ENCODE results near the gene CXorf58. TPM values are rescaled to one million over a fixed set of nuclear protein-coding genes. Genes with fewer than 3 reads are reported as not detected.
A peak's percentile ranks its signal among the peaks of the same experiment; 100 is the strongest.

CXorf58 gene
- total RNA-seq, 2 donors from 2014 or later = not detected

DNA sequence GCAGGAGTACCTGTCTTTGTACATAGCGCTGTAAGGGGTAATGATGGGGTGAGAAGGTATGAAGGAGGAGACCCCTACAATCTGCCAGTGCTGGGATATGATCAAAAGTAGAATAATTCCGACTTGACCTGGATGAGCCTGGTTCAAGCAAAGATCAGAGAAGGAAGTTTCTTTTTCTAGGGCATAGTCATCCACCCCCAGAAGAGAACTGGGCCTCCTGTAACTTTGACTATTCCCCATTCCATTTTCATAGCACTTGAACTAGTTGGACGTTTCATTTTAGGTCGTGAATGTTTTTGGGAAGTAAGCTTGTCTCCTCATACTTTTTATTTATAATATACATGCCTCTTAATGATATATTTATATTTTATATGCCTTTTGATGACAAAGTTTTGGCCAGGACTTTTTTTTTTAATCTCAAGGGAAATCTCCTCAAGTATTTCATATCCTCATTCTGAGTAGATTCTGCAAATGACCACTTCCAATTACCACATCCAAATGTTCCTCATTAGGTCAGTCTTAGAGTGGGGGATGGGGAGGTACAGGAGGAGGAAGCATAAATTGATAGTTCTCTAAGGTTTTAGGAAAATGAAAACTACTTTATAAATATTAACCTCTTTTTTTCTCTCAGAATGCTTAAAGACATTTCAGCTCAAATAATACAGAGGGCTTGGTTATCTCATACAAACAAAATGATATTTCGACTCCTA, 3.5 kb downstream of the CXorf58 start:
- Mint-ChIP-seq H3K4me3 (no peak overlapping the region), H3K27me3 (ENCODE audit: insufficient read depth) (no peaks in the 10 kb centered on the region), H3K9me3 (no peaks in the 10 kb centered on the region), H3K36me3 (ENCODE audit: low read depth) (no peaks in the 10 kb centered on the region), H3K27ac (no peak overlapping the region), H3K4me1 (peaks cover 8% of the 10 kb centered on the region)
- WGBS, 2 experiments (ENCODE audit: insufficient coverage in 1 of 2, insufficient read length in 1 of 2) = 89% methylated on average over 3 of the region's 5 CpGs; no CpG with 5 or more reads in 1 of the 2 experiments
- no peak overlapping the region for H3K9ac ChIP-seq (ENCODE audit: extremely low read depth, low read length, poor library complexity, severe bottlenecking)
- H3K9me3 ChIP-seq (ENCODE audit: control insufficient read depth, low read length) = no peaks in the 10 kb centered on the region
- H3K27ac ChIP-seq (ENCODE audit: low read depth, low read length) = no peak overlapping the region
- no peaks in the 10 kb centered on the region for H3K4me1 ChIP-seq (ENCODE audit: control insufficient read depth, insufficient read depth, low read length)
- no peak overlapping the region for H3K4me3 ChIP-seq (ENCODE audit: low read length)
- H3K27me3 ChIP-seq (ENCODE audit: control insufficient read depth, insufficient read depth, low read length, poor library complexity, severe bottlenecking) = no peaks in the 10 kb centered on the region
- no peaks in the 10 kb centered on the region for H3K36me3 ChIP-seq (ENCODE audit: control insufficient read depth, insufficient read depth, low read length)
- DNase-seq = no peak
- TF ChIP-seq, protein P1, sequence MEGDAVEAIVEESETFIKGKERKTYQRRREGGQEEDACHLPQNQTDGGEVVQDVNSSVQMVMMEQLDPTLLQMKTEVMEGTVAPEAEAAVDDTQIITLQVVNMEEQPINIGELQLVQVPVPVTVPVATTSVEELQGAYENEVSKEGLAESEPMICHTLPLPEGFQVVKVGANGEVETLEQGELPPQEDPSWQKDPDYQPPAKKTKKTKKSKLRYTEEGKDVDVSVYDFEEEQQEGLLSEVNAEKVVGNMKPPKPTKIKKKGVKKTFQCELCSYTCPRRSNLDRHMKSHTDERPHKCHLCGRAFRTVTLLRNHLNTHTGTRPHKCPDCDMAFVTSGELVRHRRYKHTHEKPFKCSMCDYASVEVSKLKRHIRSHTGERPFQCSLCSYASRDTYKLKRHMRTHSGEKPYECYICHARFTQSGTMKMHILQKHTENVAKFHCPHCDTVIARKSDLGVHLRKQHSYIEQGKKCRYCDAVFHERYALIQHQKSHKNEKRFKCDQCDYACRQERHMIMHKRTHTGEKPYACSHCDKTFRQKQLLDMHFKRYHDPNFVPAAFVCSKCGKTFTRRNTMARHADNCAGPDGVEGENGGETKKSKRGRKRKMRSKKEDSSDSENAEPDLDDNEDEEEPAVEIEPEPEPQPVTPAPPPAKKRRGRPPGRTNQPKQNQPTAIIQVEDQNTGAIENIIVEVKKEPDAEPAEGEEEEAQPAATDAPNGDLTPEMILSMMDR (conservative IDR thresholded peaks at IDR 0.05) = no peak

DNA sequence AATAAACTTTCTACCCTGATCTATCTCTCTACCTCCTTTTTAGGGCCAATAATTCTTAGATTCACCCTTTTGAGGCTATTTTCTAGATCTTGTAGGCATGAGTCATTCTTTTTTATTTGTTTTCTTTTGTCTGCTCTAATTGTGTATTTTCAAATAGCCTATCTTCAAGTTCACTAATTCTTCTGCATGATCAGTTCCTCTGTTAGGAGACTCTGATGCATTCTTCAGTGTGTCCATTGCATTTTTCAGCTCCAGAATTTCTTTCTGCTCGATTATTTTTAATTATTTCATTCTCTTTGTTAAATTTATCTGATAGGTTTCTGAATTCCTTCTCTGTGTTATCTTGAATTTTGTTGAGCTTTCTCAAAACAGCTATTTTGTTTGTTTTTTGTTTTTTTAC, 11.3 kb downstream of the CXorf58 start:
- H3K27ac ChIP-seq (ENCODE audit: low read depth, low read length) = no peak overlapping the region
- H3K9ac ChIP-seq (ENCODE audit: extremely low read depth, low read length, poor library complexity, severe bottlenecking) = no peak overlapping the region
- H3K4me3 ChIP-seq (ENCODE audit: low read length) = no peak overlapping the region
- TF ChIP-seq, protein P1 (conservative IDR thresholded peaks at IDR 0.05) = no peak
- no peaks in the 10 kb centered on the region for H3K27me3 ChIP-seq (ENCODE audit: control insufficient read depth, insufficient read depth, low read length, poor library complexity, severe bottlenecking)
- peaks cover 1% of the 10 kb centered on the region for H3K27me3 Mint-ChIP-seq (ENCODE audit: insufficient read depth)
- no peak overlapping the region for H3K4me3 Mint-ChIP-seq
- no peaks in the 10 kb centered on the region for H3K9me3 Mint-ChIP-seq
- no peaks in the 10 kb centered on the region for H3K9me3 ChIP-seq (ENCODE audit: control insufficient read depth, low read length)
- H3K27ac Mint-ChIP-seq = no peak overlapping the region
- H3K36me3 Mint-ChIP-seq (ENCODE audit: low read depth) = no peaks in the 10 kb centered on the region
- no peaks in the 10 kb centered on the region for H3K36me3 ChIP-seq (ENCODE audit: control insufficient read depth, insufficient read depth, low read length)
- WGBS, 2 experiments (ENCODE audit: insufficient coverage in 1 of 2, insufficient read length in 1 of 2) = 100% methylated on average over 1 of the region's 1 CpG; no CpG with 5 or more reads in 1 of the 2 experiments
- no peak for DNase-seq
- no peaks in the 10 kb centered on the region for H3K4me1 ChIP-seq (ENCODE audit: control insufficient read depth, insufficient read depth, low read length)
- peaks cover 5% of the 10 kb centered on the region for H3K4me1 Mint-ChIP-seq

DNA sequence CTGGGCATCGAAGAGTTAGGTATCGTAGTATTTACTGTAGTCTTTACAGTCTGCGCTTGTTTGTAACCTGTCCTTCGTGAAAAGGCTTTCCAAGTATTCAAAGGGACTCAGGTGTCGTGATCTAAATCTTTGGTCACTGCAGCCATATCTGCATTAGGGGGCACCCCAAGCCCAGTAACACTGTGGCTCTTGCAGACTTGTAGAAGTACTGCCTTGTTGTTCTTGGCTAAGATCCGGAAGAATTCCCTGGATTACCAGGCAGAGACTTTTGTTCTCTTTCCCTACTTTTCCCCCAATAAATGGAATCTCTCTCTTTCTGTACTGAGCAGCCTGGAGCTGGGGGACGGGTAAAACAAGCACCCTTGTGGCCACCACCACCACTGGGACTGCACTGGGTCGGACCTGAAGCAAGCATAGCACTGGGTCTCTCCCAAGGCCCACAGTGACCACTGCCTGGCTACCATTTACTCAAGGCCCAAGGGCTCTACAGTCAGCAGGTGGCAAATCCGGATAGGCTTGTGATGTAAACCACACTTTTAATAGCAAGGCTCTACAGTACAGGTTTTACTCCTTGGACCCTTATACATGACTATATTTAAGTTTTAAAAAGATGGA, 12.0 kb downstream of the CXorf58 start:
- H3K9me3 Mint-ChIP-seq = no peaks in the 10 kb centered on the region
- Histone ChIP-seq H3K36me3 (ENCODE audit: control insufficient read depth, insufficient read depth, low read length) (no peaks in the 10 kb centered on the region), H3K9me3 (ENCODE audit: control insufficient read depth, low read length) (no peaks in the 10 kb centered on the region), H3K27me3 (ENCODE audit: control insufficient read depth, insufficient read depth, low read length, poor library complexity, severe bottlenecking) (no peaks in the 10 kb centered on the region), H3K9ac (ENCODE audit: extremely low read depth, low read length, poor library complexity, severe bottlenecking) (no peak overlapping the region), H3K4me3 (ENCODE audit: low read length) (no peak overlapping the region), H3K27ac (ENCODE audit: low read depth, low read length) (no peak overlapping the region), H3K4me1 (ENCODE audit: control insufficient read depth, insufficient read depth, low read length) (no peaks in the 10 kb centered on the region)
- TF ChIP-seq, protein P1 (conservative IDR thresholded peaks at IDR 0.05) = peak; percentile 82
- WGBS, 2 experiments (ENCODE audit: insufficient coverage in 1 of 2, insufficient read length in 1 of 2) = 74% methylated on average over 9 of the region's 9 CpGs; no CpG with 5 or more reads in 1 of the 2 experiments
- no peaks in the 10 kb centered on the region for H3K36me3 Mint-ChIP-seq (ENCODE audit: low read depth)
- H3K4me3 Mint-ChIP-seq = no peak overlapping the region
- peaks cover 5% of the 10 kb centered on the region for H3K4me1 Mint-ChIP-seq
- H3K27me3 Mint-ChIP-seq (ENCODE audit: insufficient read depth) = peaks cover 1% of the 10 kb centered on the region
- DNase-seq = peak; percentile 83
- H3K27ac Mint-ChIP-seq = peak overlapping the region; percentile 84
